Measurements from ENCODE around the gene KRTAP5-7.

DNA sequence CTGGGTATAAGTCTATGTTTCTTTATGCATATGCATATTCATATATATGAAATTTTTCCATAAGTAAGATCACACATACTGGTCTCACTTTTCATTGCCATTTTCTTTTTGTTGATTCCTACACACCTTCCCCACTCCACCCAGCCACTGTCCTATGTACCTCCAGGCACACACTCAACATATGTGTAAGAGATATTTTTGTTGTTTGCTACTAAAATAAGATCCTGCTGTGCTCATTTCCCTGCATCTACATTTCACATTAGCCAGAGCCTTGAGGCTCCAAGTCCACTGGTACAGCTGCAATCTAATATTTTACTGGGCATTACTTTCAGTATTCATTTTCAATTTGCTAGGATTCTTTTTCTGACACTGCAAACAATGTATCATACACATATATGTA is 30.2 kb downstream of the KRTAP5-7 start:
- TF ChIP-seq POLR2A (IDR thresholded peaks at IDR 0.05; ENCODE audit: low read length) (no peak), GATA1 (IDR thresholded peaks at IDR 0.05; ENCODE audit: low read depth, low read length) (no peak)
